Hindlimb muscle (tissue), 1 donor: ENCODE measurements around the gene EXOC4. TPM values are rescaled to one million over a fixed set of nuclear protein-coding genes. Genes with fewer than 3 reads are reported as not detected.
"Not testable (repeated sequence)": the region's sequence is repeated elsewhere in the genome, so short reads cannot be mapped to it uniquely, and the experiment has no call there.

Experiments
- DNase-seq: peaks from one replicate; pipeline ENCODE4 v3.0.0-alpha.2; 2013
- polyA plus RNA-seq: library from polyadenylated mRNA; unstranded; fragments of 120-200 nt; gene quantifications from one replicate; pipeline ENCODE4 v1.2.1, GENCODE V29; 2013; ENCODE audit not compliant: insufficient read length

Gene EXOC4
- polyA plus RNA-seq, 1 donor: 47.9 TPM

GRCh38 chr7:133315332-133316040 lies 62.6 kb downstream of the EXOC4 start:
- DNase-seq: no peak

- no peak for DNase-seq
Measured at GRCh38 chr7:133319842-133320241, 67.0 kb downstream of the EXOC4 start.

GRCh38 chr7:133320891-133321290 lies 68.0 kb downstream of the EXOC4 start:
- no peak for DNase-seq

- DNase-seq: not testable (repeated sequence)
Measured at GRCh38 chr7:133321366-133321765, 68.5 kb downstream of the EXOC4 start.

GRCh38 chr7:133326745-133327144 lies 73.9 kb downstream of the EXOC4 start:
- not testable (repeated sequence) for DNase-seq

GRCh38 chr7:133328021-133328420 lies 75.1 kb downstream of the EXOC4 start:
- DNase-seq: not testable (repeated sequence)

- no peak for DNase-seq
Measured at GRCh38 chr7:133330085-133330484, 77.2 kb downstream of the EXOC4 start.

GRCh38 chr7:133331861-133332260 lies 79.0 kb downstream of the EXOC4 start:
- no peak for DNase-seq

GRCh38 chr7:133339772-133340171 lies 86.9 kb downstream of the EXOC4 start:
- DNase-seq: no peak

GRCh38 chr7:133344275-133344674 lies 91.4 kb downstream of the EXOC4 start:
- no peak for DNase-seq

GRCh38 chr7:133345690-133346421 lies 93.0 kb downstream of the EXOC4 start:
- no peak for DNase-seq

GRCh38 chr7:133348250-133348649 lies 95.4 kb downstream of the EXOC4 start:
- no peak for DNase-seq

GRCh38 chr7:133349101-133349500 lies 96.2 kb downstream of the EXOC4 start:
- DNase-seq: no peak

GRCh38 chr7:133352430-133352829 lies 99.6 kb downstream of the EXOC4 start:
- no peak for DNase-seq

GRCh38 chr7:133353775-133354174 lies 100.9 kb downstream of the EXOC4 start:
- DNase-seq: no peak

GRCh38 chr7:133354546-133355324 lies 101.9 kb downstream of the EXOC4 start:
- DNase-seq: no peak

- DNase-seq: no peak
Measured at GRCh38 chr7:133355325-133355708, 102.4 kb downstream of the EXOC4 start.

GRCh38 chr7:133355822-133356221 lies 102.9 kb downstream of the EXOC4 start:
- DNase-seq: no peak

- peak; percentile 8 for DNase-seq
Measured at GRCh38 chr7:133358708-133359107, 105.8 kb downstream of the EXOC4 start.

- DNase-seq: no peak
Measured at GRCh38 chr7:133359449-133359848, 106.6 kb downstream of the EXOC4 start.

GRCh38 chr7:133360201-133360600 lies 107.3 kb downstream of the EXOC4 start:
- DNase-seq: no peak

- DNase-seq: no peak
Measured at GRCh38 chr7:133361806-133362205, 108.9 kb downstream of the EXOC4 start.

- DNase-seq: no peak
Measured at GRCh38 chr7:133364959-133365690, 112.2 kb downstream of the EXOC4 start.
